ENCODE measurements around the gene MRPL50. TPM values are rescaled to one million over a fixed set of nuclear protein-coding genes. Genes with fewer than 3 reads are reported as not detected.

The MRPL50 gene
- total RNA-seq, 3 donors from 2014 or later (not counting 1 experiment from before 2014, with no cell fraction given): 4.4 to 5.9 (median 5.1) TPM

GRCh38 chr9:101398930-101399642 is 668 bp upstream of the MRPL50 start:
- no peak for DNase-seq
- TF ChIP-seq CTCF (IDR thresholded peaks at IDR 0.05): no peak
- H3K36me3 ChIP-seq (ENCODE audit: control insufficient read depth, insufficient read depth, low read length): peaks cover 36% of the 10 kb centered on the region
- intact Hi-C loops (cut with micrococcal nuclease): loop anchor here (1.0 kb wide), 1 partner anchor 134 kb away; the partner anchor contains the start of gene RNF20
- ATAC-seq: peak in 1 of 3 donors; percentile 0
- no peaks in the 10 kb centered on the region for H3K27me3 ChIP-seq (ENCODE audit: control insufficient read depth, insufficient read depth, low read length)
- Mint-ChIP-seq H3K27ac (peak overlapping the region; percentile 98 to 99), H3K4me3 (peak overlapping the region; percentile 96), H3K27me3 (ENCODE audit: low read depth in 2 of 2) (no peaks in the 10 kb centered on the region), H3K4me1 (peaks cover 78% of the 10 kb centered on the region in 2 donors), H3K36me3 (peaks cover 34% of the 10 kb centered on the region), H3K9me3 (peaks cover 2 to 3% of the 10 kb centered on the region in 2 donors)
- peaks cover 12% of the 10 kb centered on the region for H3K4me1 ChIP-seq (ENCODE audit: control insufficient read depth, insufficient read depth, low read length)
- peak overlapping the region; percentile 77 for H3K4me3 ChIP-seq (ENCODE audit: low read length)
- under 1% methylated on average over 28 of the region's 28 CpGs for WGBS (ENCODE audit: insufficient coverage)
- peak overlapping the region; percentile 93 for H3K27ac ChIP-seq (ENCODE audit: low read length)
- H3K9me3 ChIP-seq (ENCODE audit: control insufficient read depth, insufficient read depth, low read length): no peaks in the 10 kb centered on the region

GRCh38 chr9:101397746-101398067 is 711 bp downstream of the MRPL50 start:
- peak overlapping the region; percentile 93 for H3K27ac ChIP-seq (ENCODE audit: low read length)
- H3K36me3 Mint-ChIP-seq: peaks cover 20% of the 10 kb centered on the region
- no peak for TF ChIP-seq CTCF (IDR thresholded peaks at IDR 0.05)
- peak overlapping the region; percentile 98 to 99 for H3K27ac Mint-ChIP-seq
- peak overlapping the region; percentile 77 for H3K4me3 ChIP-seq (ENCODE audit: low read length)
- H3K9me3 Mint-ChIP-seq: no peaks in the 10 kb centered on the region
- ATAC-seq (no peak), DNase-seq (no peak)
- 10% methylated on average over 3 of the region's 4 CpGs for WGBS (ENCODE audit: insufficient coverage)
- H3K9me3 ChIP-seq (ENCODE audit: control insufficient read depth, insufficient read depth, low read length): no peaks in the 10 kb centered on the region
- H3K4me1 ChIP-seq (ENCODE audit: control insufficient read depth, insufficient read depth, low read length): peaks cover 12% of the 10 kb centered on the region
- peak overlapping the region; percentile 96 for H3K4me3 Mint-ChIP-seq
- peaks cover 69 to 70% of the 10 kb centered on the region in 2 donors for H3K4me1 Mint-ChIP-seq
- intact Hi-C loops (cut with micrococcal nuclease): loop anchor here (1.0 kb wide), 1 partner anchor 136 kb away; the partner anchor contains the start of gene RNF20
- H3K36me3 ChIP-seq (ENCODE audit: control insufficient read depth, insufficient read depth, low read length): peaks cover 22% of the 10 kb centered on the region
- no peaks in the 10 kb centered on the region for H3K27me3 ChIP-seq (ENCODE audit: control insufficient read depth, insufficient read depth, low read length)
- no peaks in the 10 kb centered on the region for H3K27me3 Mint-ChIP-seq (ENCODE audit: low read depth in 2 of 2)

GRCh38 chr9:101394687-101395086 is 3.7 kb downstream of the MRPL50 start:
- H3K9me3 ChIP-seq (ENCODE audit: control insufficient read depth, insufficient read depth, low read length): no peaks in the 10 kb centered on the region
- Mint-ChIP-seq H3K4me1 (peaks cover 62 to 64% of the 10 kb centered on the region in 2 donors), H3K36me3 (peaks cover 8% of the 10 kb centered on the region), H3K27me3 (ENCODE audit: low read depth in 2 of 2) (no peaks in the 10 kb centered on the region), H3K9me3 (no peaks in the 10 kb centered on the region), H3K4me3 (no peak overlapping the region), H3K27ac (no peak overlapping the region)
- ATAC-seq: no peak
- no peaks in the 10 kb centered on the region for H3K27me3 ChIP-seq (ENCODE audit: control insufficient read depth, insufficient read depth, low read length)
- DNase-seq: no peak
- peaks cover 8% of the 10 kb centered on the region for H3K4me1 ChIP-seq (ENCODE audit: control insufficient read depth, insufficient read depth, low read length)
- intact Hi-C loops (cut with micrococcal nuclease): no loop called here
- peaks cover 8% of the 10 kb centered on the region for H3K36me3 ChIP-seq (ENCODE audit: control insufficient read depth, insufficient read depth, low read length)
- no CpG with 5 or more reads among the region's 1 CpG for WGBS (ENCODE audit: insufficient coverage)
- H3K4me3 ChIP-seq (ENCODE audit: low read length): no peak overlapping the region
- no peak for TF ChIP-seq CTCF (IDR thresholded peaks at IDR 0.05)
- H3K27ac ChIP-seq (ENCODE audit: low read length): no peak overlapping the region

Measured in natural killer cell (primary cell).